NB4 (cell line): ENCODE data around the gene GNG7.
A peak's percentile ranks its signal among the peaks of the same experiment; 100 is the strongest.

ENCODE experiments used
- MAX ChIP-seq: IDR thresholded peaks from 2 replicates; pipeline ENCODE4 v1.6.1; 2011; ENCODE audit warnings: low read depth, low read length
- POLR2A ChIP-seq: IDR thresholded peaks from 2 replicates; pipeline ENCODE4 v1.6.1; 2011; ENCODE audit warnings: mild to moderate bottlenecking; ENCODE audit not compliant: insufficient read length; ENCODE audit errors: extremely low read depth
- TF ChIP-seq, protein P1 (sequence below): IDR thresholded peaks from one replicate; pipeline ENCODE4 v1.5.1; 2012; ENCODE audit warnings: low read depth, low read length

- TF ChIP-seq, protein P1, sequence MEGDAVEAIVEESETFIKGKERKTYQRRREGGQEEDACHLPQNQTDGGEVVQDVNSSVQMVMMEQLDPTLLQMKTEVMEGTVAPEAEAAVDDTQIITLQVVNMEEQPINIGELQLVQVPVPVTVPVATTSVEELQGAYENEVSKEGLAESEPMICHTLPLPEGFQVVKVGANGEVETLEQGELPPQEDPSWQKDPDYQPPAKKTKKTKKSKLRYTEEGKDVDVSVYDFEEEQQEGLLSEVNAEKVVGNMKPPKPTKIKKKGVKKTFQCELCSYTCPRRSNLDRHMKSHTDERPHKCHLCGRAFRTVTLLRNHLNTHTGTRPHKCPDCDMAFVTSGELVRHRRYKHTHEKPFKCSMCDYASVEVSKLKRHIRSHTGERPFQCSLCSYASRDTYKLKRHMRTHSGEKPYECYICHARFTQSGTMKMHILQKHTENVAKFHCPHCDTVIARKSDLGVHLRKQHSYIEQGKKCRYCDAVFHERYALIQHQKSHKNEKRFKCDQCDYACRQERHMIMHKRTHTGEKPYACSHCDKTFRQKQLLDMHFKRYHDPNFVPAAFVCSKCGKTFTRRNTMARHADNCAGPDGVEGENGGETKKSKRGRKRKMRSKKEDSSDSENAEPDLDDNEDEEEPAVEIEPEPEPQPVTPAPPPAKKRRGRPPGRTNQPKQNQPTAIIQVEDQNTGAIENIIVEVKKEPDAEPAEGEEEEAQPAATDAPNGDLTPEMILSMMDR, result no peak
- peak; percentile 20 for TF ChIP-seq POLR2A
- peak; percentile 16; the same call in 1 of the 2 replicates for TF ChIP-seq MAX
Observed at GRCh38 chr19:2739602-2740313, 37.3 kb upstream of the GNG7 start, which contains the start of gene SLC39A3.
